K562 (cell line): ENCODE results near the gene CERS2. TPM values are rescaled to one million over a fixed set of nuclear protein-coding genes. Genes with fewer than 3 reads are reported as not detected.
A peak's percentile ranks its signal among the peaks of the same experiment; 100 is the strongest.

Source experiments
- CEBPZ ChIP-seq: fragments of 150-350 bp; IDR thresholded peaks from 2 replicates; pipeline ENCODE4 v1.6.1; 2014; ENCODE audit warnings: low read depth, mild to moderate bottlenecking, low read length, borderline replicate concordance
- CREB1 ChIP-seq, 2 experiments: sonication (generic) in 1 of 2; formaldehyde crosslinking in 1 of 2; IDR thresholded peaks; 2 replicates each; pipeline versions ENCODE4 v1.6.1 to v1.8.0; 2012 to 2022; ENCODE audit warnings: inconsistent platforms in 1 of 2, mild to moderate bottlenecking in 1 of 2, missing genetic modification reagents in 1 of 2, moderate library complexity in 1 of 2
- EP400 ChIP-seq: fragments of 450-650 bp; IDR thresholded peaks from 2 replicates; pipeline ENCODE4 v1.6.1; 2017; ENCODE audit warnings: antibody characterized with exemption, mild to moderate bottlenecking, moderate library complexity
- KAT7 ChIP-seq: sonication (generic); formaldehyde crosslinking; IDR thresholded peaks from 2 replicates; pipeline ENCODE4 v1.8.0; 2022; ENCODE audit warnings: missing genetic modification reagents, mild to moderate bottlenecking, borderline replicate concordance
- LCOR ChIP-seq: sonication (generic); formaldehyde crosslinking; IDR thresholded peaks from 2 replicates; pipeline ENCODE4 v1.8.0; 2022; ENCODE audit warnings: mild to moderate bottlenecking, missing genetic modification reagents
- NR2F6 ChIP-seq: fragments of 450-650 bp; formaldehyde crosslinking; IDR thresholded peaks from 2 replicates; pipeline ENCODE4 v1.4.0; 2020; ENCODE audit warnings: mild to moderate bottlenecking
- NUFIP1 ChIP-seq: fragments of 450-650 bp; IDR thresholded peaks from 2 replicates; pipeline ENCODE4 v1.6.1; 2018; ENCODE audit not compliant: partially characterized antibody
- SIN3B ChIP-seq: fragments of 450-650 bp; IDR thresholded peaks from 2 replicates; pipeline ENCODE4 v1.6.1; 2017; ENCODE audit warnings: low read depth, mild to moderate bottlenecking, moderate library complexity
- TAF7 ChIP-seq: fragments of 450-650 bp; IDR thresholded peaks from 2 replicates; pipeline ENCODE4 v1.6.1; 2016; ENCODE audit warnings: missing genetic modification characterization, missing compliant biosample characterization
- TOE1 ChIP-seq, 2 experiments: fragments of 450-650 bp in 1 of 2; sonication (generic) in 1 of 2; formaldehyde crosslinking in 1 of 2; IDR thresholded peaks; 2 replicates each; pipeline versions ENCODE4 v1.7.1 to v1.8.0; 2016 to 2022; ENCODE audit warnings: borderline replicate concordance in 2 of 2, mild to moderate bottlenecking in 2 of 2, antibody characterized with exemption in 1 of 2, inconsistent platforms in 1 of 2, low read depth in 1 of 2, missing genetic modification reagents in 1 of 2, moderate library complexity in 1 of 2
- ZBTB7A ChIP-seq: IDR thresholded peaks from 2 replicates; pipeline ENCODE4 v1.6.1; 2011; ENCODE audit warnings: low read depth, mild to moderate bottlenecking, low read length, moderate library complexity, borderline replicate concordance; ENCODE audit not compliant: control insufficient read depth
- ZC3H8 ChIP-seq: fragments of 450-650 bp; IDR thresholded peaks from 2 replicates; pipeline ENCODE4 v1.6.1; 2017
- ZNF282 ChIP-seq: sonication (generic); formaldehyde crosslinking; IDR thresholded peaks from 2 replicates; pipeline ENCODE4 v1.8.1; 2023; ENCODE audit warnings: missing genetic modification reagents
- ZNF609 ChIP-seq: sonication (generic); formaldehyde crosslinking; IDR thresholded peaks from 2 replicates; pipeline ENCODE4 v1.8.1; 2023; ENCODE audit warnings: missing genetic modification reagents, mild to moderate bottlenecking, borderline replicate concordance
- ZNF717 ChIP-seq: fragments of 250-450 bp; sonication (Bioruptor Pico); IDR thresholded peaks from 2 replicates; pipeline ENCODE4 v1.5.0; 2021
- ZNF785 ChIP-seq: fragments of 250-450 bp; sonication (Bioruptor Pico); IDR thresholded peaks from 2 replicates; pipeline ENCODE4 v1.4.0; 2020; ENCODE audit warnings: mild to moderate bottlenecking
- ZSCAN29 ChIP-seq: fragments of 450-650 bp; IDR thresholded peaks from 2 replicates; pipeline ENCODE4 v1.6.1; 2017
- polyA plus RNA-seq, 8 experiments: library from polyadenylated mRNA; depleted of rRNA in 4 of 8; stranded (reverse) in 5 of 8; unstranded in 3 of 8; fragments of >200 nt; fragmentation: Nextera tagmentation in 2 of 8; fragmentation: Illumina TruSeq in 1 of 8; extraction: Ambion mirVana in 2 of 8; extraction: Trizol in 1 of 8; gene quantifications; 2 replicates each; pipeline versions ENCODE4 v1.2.1 to v1.2.3, GENCODE V29; 2011 to 2014; ENCODE audit warnings: inconsistent platforms in 1 of 8, missing spikeins in 1 of 8
- total RNA-seq, 7 experiments: library from RNA; depleted of rRNA in 6 of 7; stranded (reverse); fragments of >200 nt in 6 of 7; fragmentation: Illumina TruSeq in 2 of 7; extraction: Trizol in 2 of 7; gene quantifications; 2 replicates each; pipeline versions ENCODE4 v1.2.1 to v1.2.3, GENCODE V29; 2011 to 2021; ENCODE audit warnings: low replicate concordance in 1 of 7
- TF ChIP-seq, protein P1 (sequence below): fragments of 450-650 bp; IDR thresholded peaks from 2 replicates; pipeline ENCODE4 v1.6.1; 2016; ENCODE audit warnings: borderline replicate concordance

CERS2 gene
- total and polyA plus RNA-seq, 9 of the 15 experiments (the other 6 are each of a cell fraction or from before 2014, with no cell fraction given), result 23.4 to 295 (median 132) TPM

DNA sequence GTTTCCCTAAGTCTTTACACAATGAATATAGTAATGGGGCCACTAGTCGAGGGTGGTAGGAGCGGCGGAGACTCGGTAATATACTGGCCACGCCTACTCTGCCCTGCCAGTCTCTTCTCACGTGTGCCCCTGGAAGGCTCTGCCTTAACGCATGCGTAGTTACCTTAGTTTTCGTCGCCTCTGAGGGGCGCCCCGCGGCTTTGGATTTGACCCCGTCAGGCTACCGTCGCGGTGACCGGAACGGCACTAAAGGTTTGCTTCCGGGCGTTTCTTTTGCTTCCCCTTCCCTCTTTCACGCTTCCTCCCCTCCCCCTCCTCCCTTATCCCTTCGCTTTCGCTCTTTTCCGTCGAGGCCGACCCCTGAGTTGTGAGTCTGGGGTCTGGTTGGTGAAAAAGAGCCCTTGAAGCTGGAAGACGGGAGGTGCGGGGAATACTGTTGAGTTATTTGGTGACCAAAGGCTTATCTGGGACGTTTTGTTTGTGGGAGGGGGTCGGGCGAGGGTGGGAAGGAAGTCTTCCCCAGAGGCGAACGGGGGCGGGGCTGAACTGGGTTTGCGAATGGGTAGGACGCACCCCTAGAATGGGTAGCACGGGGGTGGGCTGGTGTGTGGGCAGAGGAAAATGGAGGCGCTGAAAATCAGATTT, 48.4 kb downstream of the CERS2 start, which contains the start of gene SETDB1 (continued):
- TF ChIP-seq, protein P1, sequence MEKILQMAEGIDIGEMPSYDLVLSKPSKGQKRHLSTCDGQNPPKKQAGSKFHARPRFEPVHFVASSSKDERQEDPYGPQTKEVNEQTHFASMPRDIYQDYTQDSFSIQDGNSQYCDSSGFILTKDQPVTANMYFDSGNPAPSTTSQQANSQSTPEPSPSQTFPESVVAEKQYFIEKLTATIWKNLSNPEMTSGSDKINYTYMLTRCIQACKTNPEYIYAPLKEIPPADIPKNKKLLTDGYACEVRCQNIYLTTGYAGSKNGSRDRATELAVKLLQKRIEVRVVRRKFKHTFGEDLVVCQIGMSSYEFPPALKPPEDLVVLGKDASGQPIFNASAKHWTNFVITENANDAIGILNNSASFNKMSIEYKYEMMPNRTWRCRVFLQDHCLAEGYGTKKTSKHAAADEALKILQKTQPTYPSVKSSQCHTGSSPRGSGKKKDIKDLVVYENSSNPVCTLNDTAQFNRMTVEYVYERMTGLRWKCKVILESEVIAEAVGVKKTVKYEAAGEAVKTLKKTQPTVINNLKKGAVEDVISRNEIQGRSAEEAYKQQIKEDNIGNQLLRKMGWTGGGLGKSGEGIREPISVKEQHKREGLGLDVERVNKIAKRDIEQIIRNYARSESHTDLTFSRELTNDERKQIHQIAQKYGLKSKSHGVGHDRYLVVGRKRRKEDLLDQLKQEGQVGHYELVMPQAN, result peak; percentile 88
- no peak for TF ChIP-seq ZNF282
- TF ChIP-seq TAF7 (tag), result peak; percentile 61; the same call in 1 of the 2 replicates
- peak; percentile 96 for TF ChIP-seq EP400
- no peak for TF ChIP-seq ZSCAN29
- TF ChIP-seq ZNF609 (CRISPR knock-in tag), result no peak
- TF ChIP-seq NR2F6, result no peak
- no peak for TF ChIP-seq ZC3H8
- TF ChIP-seq ZBTB7A, result peak; percentile 94
- TF ChIP-seq KAT7 (CRISPR knock-in tag), result no peak
- no peak for TF ChIP-seq NUFIP1
- TF ChIP-seq CREB1 (IDR thresholded peaks at IDR 0.05), result peak; percentile 47; the same call in 1 of the 2 replicates
- no peak for TF ChIP-seq CREB1 (CRISPR knock-in tag; IDR thresholded peaks at IDR 0.05)
- no peak for TF ChIP-seq ZNF717 (CRISPR knock-in tag)
- no peak; the same call in 1 of the 2 replicates for TF ChIP-seq LCOR (CRISPR knock-in tag)
- peak; percentile 63 for TF ChIP-seq SIN3B
- no peak for TF ChIP-seq CEBPZ
- TF ChIP-seq ZNF785 (CRISPR knock-in tag), result no peak
- TF ChIP-seq TOE1 (IDR thresholded peaks at IDR 0.05; ENCODE audit: borderline replicate concordance), result peak; percentile 87
- TF ChIP-seq TOE1 (CRISPR knock-in tag; IDR thresholded peaks at IDR 0.05; ENCODE audit: borderline replicate concordance, low read depth), result no peak
